ENCODE results near the gene PLK2. TPM values are rescaled to one million over a fixed set of nuclear protein-coding genes. Genes with fewer than 3 reads are reported as not detected.
A peak's percentile ranks its signal among the peaks of the same experiment; 100 is the strongest.

The PLK2 gene
- total RNA-seq, 4 donors from 2014 or later: 25.7 to 56.5 (median 31.4) TPM

DNA sequence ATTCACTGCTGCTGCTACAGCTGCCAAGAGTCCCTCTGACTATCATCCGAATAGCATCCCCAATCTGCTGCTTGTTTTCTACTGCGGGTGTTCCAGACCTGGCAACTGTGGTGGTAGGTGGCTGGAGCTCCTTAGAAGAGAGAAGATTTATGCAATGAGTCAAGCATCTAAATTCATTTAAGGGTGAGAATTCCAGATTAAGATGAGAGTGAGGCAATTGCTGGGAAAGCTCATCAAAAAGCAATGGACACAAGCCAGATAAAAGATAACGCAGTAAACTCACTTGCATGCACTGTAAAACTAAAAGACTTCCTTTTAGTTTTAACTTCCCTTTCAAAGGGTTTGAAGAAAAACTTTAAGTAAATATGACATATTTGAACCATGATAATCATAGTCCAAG lies 3.9 kb downstream of the PLK2 start:
- TF ChIP-seq, protein P1, sequence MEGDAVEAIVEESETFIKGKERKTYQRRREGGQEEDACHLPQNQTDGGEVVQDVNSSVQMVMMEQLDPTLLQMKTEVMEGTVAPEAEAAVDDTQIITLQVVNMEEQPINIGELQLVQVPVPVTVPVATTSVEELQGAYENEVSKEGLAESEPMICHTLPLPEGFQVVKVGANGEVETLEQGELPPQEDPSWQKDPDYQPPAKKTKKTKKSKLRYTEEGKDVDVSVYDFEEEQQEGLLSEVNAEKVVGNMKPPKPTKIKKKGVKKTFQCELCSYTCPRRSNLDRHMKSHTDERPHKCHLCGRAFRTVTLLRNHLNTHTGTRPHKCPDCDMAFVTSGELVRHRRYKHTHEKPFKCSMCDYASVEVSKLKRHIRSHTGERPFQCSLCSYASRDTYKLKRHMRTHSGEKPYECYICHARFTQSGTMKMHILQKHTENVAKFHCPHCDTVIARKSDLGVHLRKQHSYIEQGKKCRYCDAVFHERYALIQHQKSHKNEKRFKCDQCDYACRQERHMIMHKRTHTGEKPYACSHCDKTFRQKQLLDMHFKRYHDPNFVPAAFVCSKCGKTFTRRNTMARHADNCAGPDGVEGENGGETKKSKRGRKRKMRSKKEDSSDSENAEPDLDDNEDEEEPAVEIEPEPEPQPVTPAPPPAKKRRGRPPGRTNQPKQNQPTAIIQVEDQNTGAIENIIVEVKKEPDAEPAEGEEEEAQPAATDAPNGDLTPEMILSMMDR (IDR thresholded peaks at IDR 0.05): no peak
- TF ChIP-seq EP300 (IDR thresholded peaks at IDR 0.05) (no peak), POLR2A (IDR thresholded peaks at IDR 0.05; ENCODE audit: low read depth) (no peak), POLR2AphosphoS5 (IDR thresholded peaks at IDR 0.05) (no peak)
- H3K36me3 ChIP-seq: peaks cover 0 to 57% (median 15%) of the 10 kb centered on the region in 4 donors
- no peaks in the 10 kb centered on the region for H3K9me3 ChIP-seq
- intact Hi-C loops (cut with DNase I): loop anchor here (5.0 to 10.0 kb wide), 2 partner anchors 569 to 961 kb away; no protein-coding TSS in a partner anchor
- peak overlapping the region; percentile 69 to 84 (median 72) for H3K4me3 ChIP-seq
- no peak overlapping the region for H3K27ac ChIP-seq (replicated peaks in 1 of 4)
- no peak for DNase-seq (ENCODE audit: extremely low spot score)
- WGBS: 64% methylated on average over 3 of the region's 3 CpGs
- H3K4me1 ChIP-seq: peaks cover 9 to 16% (median 10%) of the 10 kb centered on the region in 4 donors
- peaks cover 0 to 5% (median 0%) of the 10 kb centered on the region in 4 donors for H3K27me3 ChIP-seq

DNA sequence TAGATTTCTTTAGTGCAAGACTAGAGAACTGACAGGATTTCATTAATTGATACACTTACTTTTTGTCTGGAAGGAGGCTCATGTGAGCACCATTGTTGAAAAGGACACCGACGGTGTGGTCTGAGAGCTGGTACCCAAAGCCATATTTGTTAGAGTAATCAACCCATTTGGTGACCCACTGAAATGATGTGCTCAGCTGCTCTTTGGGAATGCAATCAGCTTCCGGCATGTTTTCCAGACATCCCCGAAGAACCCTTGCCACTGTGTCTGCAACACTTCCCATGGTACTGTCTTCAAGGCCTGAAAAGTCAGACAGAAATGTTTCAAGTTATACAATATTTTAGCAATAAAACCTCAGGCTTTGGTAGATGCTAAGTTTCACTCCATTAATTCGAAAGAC lies 4.4 kb downstream of the PLK2 start:
- TF ChIP-seq, protein P1 (IDR thresholded peaks at IDR 0.05): no peak
- TF ChIP-seq POLR2AphosphoS5 (IDR thresholded peaks at IDR 0.05) (no peak), POLR2A (IDR thresholded peaks at IDR 0.05; ENCODE audit: low read depth) (no peak), EP300 (IDR thresholded peaks at IDR 0.05) (no peak)
- Histone ChIP-seq H3K27ac (replicated peaks in 1 of 4) (no peak overlapping the region), H3K4me1 (peaks cover 7 to 12% (median 9%) of the 10 kb centered on the region in 4 donors), H3K9me3 (no peaks in the 10 kb centered on the region), H3K36me3 (peaks cover 0 to 57% (median 15%) of the 10 kb centered on the region in 4 donors), H3K4me3 (peak overlapping the region in 3 of 4 donors; percentile 71 to 84 (median 72)), H3K27me3 (peaks cover 0 to 4% (median 0%) of the 10 kb centered on the region in 4 donors)
- intact Hi-C loops (cut with DNase I): loop anchor here (5.0 to 10.0 kb wide), 2 partner anchors 568 to 961 kb away; no protein-coding TSS in a partner anchor
- DNase-seq (ENCODE audit: extremely low spot score): no peak
- WGBS: 82% methylated on average over 5 of the region's 5 CpGs

DNA sequence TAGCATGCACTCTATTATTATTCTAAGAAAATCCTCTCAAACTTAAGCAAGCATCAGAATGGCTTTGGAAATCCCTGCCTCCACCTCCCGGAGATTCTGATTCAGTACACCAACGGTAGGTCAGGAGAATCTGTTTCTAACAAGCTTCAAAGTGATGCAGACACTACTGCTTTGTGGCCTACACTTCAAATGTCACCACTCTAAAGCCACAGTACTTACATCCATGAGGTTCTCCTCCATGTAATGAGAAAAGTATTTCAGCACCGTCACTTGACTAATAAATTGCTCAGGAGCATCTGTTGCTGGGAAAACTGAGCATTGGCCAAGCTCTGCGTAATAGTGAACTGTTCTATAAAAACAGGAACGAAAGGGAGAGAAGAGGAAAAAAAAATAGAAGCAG lies 4.8 kb downstream of the PLK2 start:
- intact Hi-C loops (cut with DNase I): loop anchor here (5.0 to 10.0 kb wide), 2 partner anchors 568 to 960 kb away; no protein-coding TSS in a partner anchor
- Histone ChIP-seq H3K27me3 (no peaks in the 10 kb centered on the region), H3K27ac (replicated peaks in 1 of 4) (no peak overlapping the region), H3K4me1 (peaks cover 4 to 10% (median 9%) of the 10 kb centered on the region in 4 donors), H3K4me3 (peak overlapping the region in 2 of 4 donors; percentile 5 to 72), H3K9me3 (no peaks in the 10 kb centered on the region), H3K36me3 (peaks cover 0 to 57% (median 15%) of the 10 kb centered on the region in 4 donors)
- DNase-seq (ENCODE audit: extremely low spot score): no peak
- TF ChIP-seq, protein P1 (IDR thresholded peaks at IDR 0.05): no peak
- no peak for TF ChIP-seq POLR2A (IDR thresholded peaks at IDR 0.05; ENCODE audit: low read depth)
- TF ChIP-seq POLR2AphosphoS5 (IDR thresholded peaks at IDR 0.05): no peak
- no peak for TF ChIP-seq EP300 (IDR thresholded peaks at IDR 0.05)
- 82% methylated on average over 5 of the region's 5 CpGs for WGBS

DNA sequence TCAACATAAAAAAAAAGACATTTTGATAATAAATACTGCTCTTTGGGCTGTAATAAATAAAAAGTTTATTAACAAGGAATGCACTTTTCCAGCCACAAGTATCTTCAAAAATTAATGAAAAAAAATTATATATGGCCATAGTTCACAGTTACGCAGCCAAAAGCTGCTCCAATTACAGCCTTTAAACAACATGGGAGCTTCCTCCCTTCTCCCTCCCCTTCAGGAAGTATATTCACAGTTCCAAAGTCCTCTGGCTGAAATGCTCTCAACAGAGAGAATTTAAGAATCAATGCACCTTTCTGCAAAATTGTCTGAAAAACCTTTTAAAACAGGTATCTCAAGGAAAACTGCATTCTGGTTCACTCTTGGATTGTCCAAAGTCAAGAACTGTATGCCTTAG lies 5.9 kb downstream of the PLK2 start:
- 91% methylated on average over 1 of the region's 1 CpG for WGBS
- no peak for DNase-seq (ENCODE audit: extremely low spot score)
- no peaks in the 10 kb centered on the region for H3K9me3 ChIP-seq
- H3K4me3 ChIP-seq: no peak overlapping the region
- H3K4me1 ChIP-seq: peaks cover 4 to 10% (median 7%) of the 10 kb centered on the region in 4 donors
- H3K36me3 ChIP-seq: peaks cover 0 to 57% (median 15%) of the 10 kb centered on the region in 4 donors
- TF ChIP-seq POLR2AphosphoS5 (IDR thresholded peaks at IDR 0.05) (no peak), EP300 (IDR thresholded peaks at IDR 0.05) (no peak), POLR2A (IDR thresholded peaks at IDR 0.05; ENCODE audit: low read depth) (no peak)
- TF ChIP-seq, protein P1 (IDR thresholded peaks at IDR 0.05): no peak
- no peak overlapping the region for H3K27ac ChIP-seq (replicated peaks in 1 of 4)
- no peaks in the 10 kb centered on the region for H3K27me3 ChIP-seq
- intact Hi-C loops (cut with DNase I): loop anchor here (10.0 kb wide), 1 partner anchor 959 kb away; no protein-coding TSS in a partner anchor

Measured in esophagus muscularis mucosa (tissue), 4 donors.